Keratinocyte (primary cell): Measurements from ENCODE around the gene TAPT1. TPM values are rescaled to one million over a fixed set of nuclear protein-coding genes. Genes with fewer than 3 reads are reported as not detected.

Experiments used
- DNase-seq: peaks from one replicate; pipeline ENCODE4 v3.0.0-alpha.2; 2011; ENCODE audit warnings: low read depth, missing footprints, low spot score
- FAIRE-seq: peaks from 2 replicates; lab custom pipeline; 2011; peaks lifted over from hg19 to GRCh38; lab: Jason Lieb, UNC
- H2AFZ ChIP-seq: 2 replicates; pipeline ENCODE4 v1.6.0; 2012; ENCODE audit warnings: low read length, control low read depth, inconsistent platforms; ENCODE audit not compliant: control insufficient read depth
- H3K27ac ChIP-seq: 2 replicates; pipeline ENCODE4 v1.5.1; 2011; ENCODE audit warnings: low read length; ENCODE audit not compliant: control insufficient read depth, insufficient read depth
- H3K27me3 ChIP-seq: 3 replicates; pipeline ENCODE4 v1.6.0; 2011; ENCODE audit warnings: low read length; ENCODE audit not compliant: control insufficient read depth, insufficient read depth; ENCODE audit errors: extremely low read depth
- H3K36me3 ChIP-seq, 2 experiments: 2 replicates in 1 of 2; 3 replicates in 1 of 2; pipeline ENCODE4 v1.5.1; 2011; ENCODE audit warnings: low read length in 2 of 2, mild to moderate bottlenecking in 1 of 2; ENCODE audit not compliant: control insufficient read depth in 2 of 2, insufficient read depth in 2 of 2; ENCODE audit errors: extremely low read depth in 1 of 2
- H3K4me1 ChIP-seq: 3 replicates; pipeline ENCODE4 v1.5.1; 2011; ENCODE audit warnings: low read length; ENCODE audit not compliant: control insufficient read depth, insufficient read depth; ENCODE audit errors: extremely low read depth
- H3K4me2 ChIP-seq: 3 replicates; pipeline ENCODE4 v1.6.0; 2011; ENCODE audit warnings: low read depth, low read length; ENCODE audit not compliant: control insufficient read depth, insufficient read depth; ENCODE audit errors: extremely low read depth
- H3K4me3 ChIP-seq, 3 experiments: fragments of 200-600 bp in 1 of 3; sonication (generic) in 1 of 3; 2 replicates in 2 of 3; 3 replicates in 1 of 3; pipeline ENCODE4 v1.5.1; 2011 to 2016; ENCODE audit warnings: low read length in 3 of 3, mild to moderate bottlenecking in 3 of 3, control low read depth in 2 of 3, inconsistent platforms in 1 of 3, low read depth in 1 of 3, mixed read lengths in 1 of 3, mixed run types in 1 of 3, moderate library complexity in 1 of 3; ENCODE audit not compliant: control insufficient read depth in 2 of 3, insufficient read depth in 2 of 3; ENCODE audit errors: extremely low read depth in 1 of 3
- H3K79me2 ChIP-seq: 2 replicates; pipeline ENCODE4 v1.6.0; 2012; ENCODE audit warnings: low read length; ENCODE audit not compliant: control insufficient read depth, insufficient read depth
- H3K9ac ChIP-seq: 3 replicates; pipeline ENCODE4 v1.6.0; 2011; ENCODE audit warnings: low read length; ENCODE audit not compliant: control insufficient read depth, insufficient read depth; ENCODE audit errors: extremely low read depth
- H3K9me1 ChIP-seq: 3 replicates; pipeline ENCODE4 v1.6.0; 2011; ENCODE audit warnings: low read length; ENCODE audit not compliant: control insufficient read depth, insufficient read depth; ENCODE audit errors: extremely low read depth
- H3K9me3 ChIP-seq: 2 replicates; pipeline ENCODE4 v1.5.1; 2012; ENCODE audit warnings: low read depth, low read length; ENCODE audit not compliant: control insufficient read depth
- H4K20me1 ChIP-seq: 3 replicates; pipeline ENCODE4 v1.6.0; 2011; ENCODE audit warnings: low read length; ENCODE audit not compliant: control insufficient read depth, insufficient read depth; ENCODE audit errors: extremely low read depth
- CTCF ChIP-seq, 3 experiments: IDR thresholded peaks in 1 of 3; conservative IDR thresholded peaks in 1 of 3; optimal IDR thresholded peaks in 1 of 3; 2 replicates in 2 of 3; 3 replicates in 1 of 3; pipeline versions ENCODE3 to v1.5.1; 2011; ENCODE audit warnings: low read length in 3 of 3, mild to moderate bottlenecking in 3 of 3, moderate library complexity in 2 of 3, control low read depth in 1 of 3, inconsistent platforms in 1 of 3; ENCODE audit not compliant: insufficient read depth in 2 of 3; ENCODE audit errors: extremely low read depth in 1 of 3
- EZH2 ChIP-seq: IDR thresholded peaks from one replicate; pipeline ENCODE4 v1.6.1; 2012; ENCODE audit warnings: inconsistent platforms, mild to moderate bottlenecking, low read length, moderate library complexity
- dilution Hi-C: fragments of 300-500 bp; cut with MboI; formaldehyde crosslinking; loops from one replicate; pipeline ENCODE4 v1.7.0; 2020; ENCODE audit warnings: low sequenced_read_pairs; ENCODE audit not compliant: extremely low pct_ligation_motif_present
- polyA plus RNA-seq, 5 experiments: library from polyadenylated mRNA; depleted of rRNA in 3 of 5; stranded (reverse) in 3 of 5; stranded (forward) in 1 of 5; unstranded in 1 of 5; fragments of >200 nt; gene quantifications; 1 replicate in 1 of 5; 2 replicates in 3 of 5; 3 replicates in 1 of 5; pipeline versions ENCODE4 v1.2.1 to v1.2.3, GENCODE V29; 2011 to 2012; ENCODE audit warnings: missing spikeins in 2 of 5, low read depth in 1 of 5, low replicate concordance in 1 of 5

Gene TAPT1
- polyA plus RNA-seq, 1 donor (not counting 4 experiments of a cell fraction or from before 2014, with no cell fraction given) = 10.7 TPM

- no peaks in the 10 kb centered on the region for H3K9me3 ChIP-seq
- H3K27me3 ChIP-seq = peaks cover 3% of the 10 kb centered on the region
- no peak overlapping the region for H3K4me3 ChIP-seq
- H4K20me1 ChIP-seq = no peaks in the 10 kb centered on the region
- DNase-seq = no peak
- no peaks in the 10 kb centered on the region for H3K79me2 ChIP-seq
- dilution Hi-C loops = no loop called here
- no peak for FAIRE-seq
- H3K27ac ChIP-seq = no peak overlapping the region
- H3K9ac ChIP-seq = no peak overlapping the region
- H3K4me2 ChIP-seq = no peak overlapping the region
- TF ChIP-seq CTCF (optimal IDR thresholded peaks at IDR 0.05 in 1 of 3, IDR thresholded peaks at IDR 0.05 in 1 of 3, conservative IDR thresholded peaks at IDR 0.05 in 1 of 3; ENCODE audit: extremely low read depth in 1 of 3, insufficient read depth in 2 of 3, low read length in 3 of 3) (no peak), EZH2 (no peak)
- H3K4me1 ChIP-seq = no peaks in the 10 kb centered on the region
- H3K9me1 ChIP-seq = no peaks in the 10 kb centered on the region
- no peaks in the 10 kb centered on the region for H3K36me3 ChIP-seq
- H2AFZ ChIP-seq = no peak overlapping the region
Measured at GRCh38 chr4:16140231-16140878, 85.9 kb downstream of the TAPT1 start.

DNA sequence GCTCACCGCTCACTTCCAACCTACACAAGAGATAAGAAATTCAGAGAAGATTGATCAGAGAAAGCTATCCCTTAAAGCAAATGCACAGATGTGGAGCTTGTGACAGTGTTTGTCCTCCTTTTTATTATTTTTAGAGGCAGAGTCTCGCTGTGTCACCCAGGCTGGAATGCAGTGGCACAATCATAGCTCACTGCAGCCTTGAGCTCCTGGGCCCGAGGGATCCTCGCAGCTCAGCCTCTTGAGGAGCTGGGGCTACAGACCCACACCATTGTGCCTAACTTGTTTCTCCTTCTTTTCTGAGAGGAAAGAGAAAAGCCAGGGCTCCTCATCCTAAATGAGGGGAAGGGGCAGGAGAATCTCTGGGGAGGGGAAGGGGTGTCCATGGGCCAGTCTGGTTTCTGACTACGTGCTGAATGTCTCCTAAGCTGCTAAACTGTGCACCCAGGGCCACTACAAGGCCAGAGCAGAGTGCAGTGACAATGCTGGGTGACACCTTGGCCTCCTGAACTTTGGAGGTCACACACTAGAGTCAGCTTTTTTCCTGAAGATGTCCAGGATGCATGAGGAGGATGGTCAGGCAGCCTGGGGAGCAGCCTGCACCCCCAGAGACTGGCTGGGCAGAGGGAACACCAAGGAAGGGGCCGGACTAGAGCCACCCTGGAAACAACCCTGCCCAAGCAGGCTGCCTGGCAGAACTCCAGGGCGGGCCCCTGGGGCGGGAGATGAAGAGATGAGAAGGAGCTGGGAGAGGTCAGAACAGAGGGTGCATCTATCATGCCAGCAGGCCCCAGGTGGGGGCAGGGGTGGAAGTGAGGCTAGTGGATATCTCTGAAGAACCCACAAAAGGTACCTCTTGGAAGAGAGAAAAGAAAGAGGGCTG, 87.0 kb downstream of the TAPT1 start:
- H3K4me1 ChIP-seq = no peaks in the 10 kb centered on the region
- peaks cover 3% of the 10 kb centered on the region for H3K27me3 ChIP-seq
- no peak overlapping the region for H3K9ac ChIP-seq
- dilution Hi-C loops = no loop called here
- no peak for DNase-seq
- H2AFZ ChIP-seq = no peak overlapping the region
- H4K20me1 ChIP-seq = no peaks in the 10 kb centered on the region
- H3K79me2 ChIP-seq = no peaks in the 10 kb centered on the region
- H3K36me3 ChIP-seq = no peaks in the 10 kb centered on the region
- H3K27ac ChIP-seq = no peak overlapping the region
- H3K9me1 ChIP-seq = no peaks in the 10 kb centered on the region
- FAIRE-seq = no peak
- no peaks in the 10 kb centered on the region for H3K9me3 ChIP-seq
- no peak for TF ChIP-seq CTCF (optimal IDR thresholded peaks at IDR 0.05 in 1 of 3, IDR thresholded peaks at IDR 0.05 in 1 of 3, conservative IDR thresholded peaks at IDR 0.05 in 1 of 3; ENCODE audit: extremely low read depth in 1 of 3, insufficient read depth in 2 of 3, low read length in 3 of 3)
- TF ChIP-seq EZH2 = no peak
- H3K4me3 ChIP-seq = no peak overlapping the region
- H3K4me2 ChIP-seq = no peak overlapping the region
